Upper lobe of right lung (tissue), 1 donor: ENCODE measurements around the gene KCTD20. TPM values are rescaled to one million over a fixed set of nuclear protein-coding genes. Genes with fewer than 3 reads are reported as not detected.

Experiments used
- ATAC-seq: fragments of 200-7000 bp; cut with Tn5 transposase; one replicate; pipeline ENCODE4 v1.9.1; 2020; ENCODE audit warnings: mild to moderate bottlenecking, moderate library complexity
- DNase-seq: peaks from one replicate; pipeline ENCODE4 v3.0.0-alpha.2; 2020
- H3K27ac ChIP-seq: fragments of 200-600 bp; one replicate; pipeline ENCODE4 v1.8.0; 2022
- H3K27me3 ChIP-seq: fragments of 200-600 bp; one replicate; pipeline ENCODE4 v1.8.0; 2022; ENCODE audit warnings: mild to moderate bottlenecking
- H3K36me3 ChIP-seq: fragments of 200-600 bp; one replicate; pipeline ENCODE4 v1.8.0; 2022
- H3K4me1 ChIP-seq: fragments of 200-600 bp; one replicate; pipeline ENCODE4 v1.8.0; 2022
- H3K4me3 ChIP-seq: fragments of 200-600 bp; one replicate; pipeline ENCODE4 v1.8.0; 2022; ENCODE audit warnings: mild to moderate bottlenecking
- H3K9me3 ChIP-seq: fragments of 200-600 bp; one replicate; pipeline ENCODE4 v1.8.0; 2022
- CTCF ChIP-seq: fragments of 200-600 bp; IDR thresholded peaks from one replicate; pipeline ENCODE4 v1.8.0; 2022; ENCODE audit warnings: antibody characterized with exemption
- intact Hi-C: fragments of 100-400 bp; cut with DNase I; formaldehyde crosslinking; loops from one replicate; pipeline ENCODE4 v1.11.0; 2022
- total RNA-seq: library from RNA; stranded (reverse); fragmentation: NEBNext Ultra II Directional; extraction: Animal tissue kit (Norgen Biotek cat#: 25700); gene quantifications from one replicate; pipeline ENCODE4 v1.2.1, GENCODE V29; 2021
- donor health status: DM: no; HTN: yes; CAD: no; lungs with severe emphysema.

Gene KCTD20
- total RNA-seq, 1 donor from 2014 or later = 37.6 TPM

GRCh38 chr6:36463676-36464075, 20.9 kb downstream of the KCTD20 start:
- Histone ChIP-seq H3K4me1 (peaks cover 8% of the 10 kb centered on the region), H3K9me3 (no peaks in the 10 kb centered on the region), H3K27ac (no peak overlapping the region), H3K4me3 (no peak overlapping the region), H3K27me3 (no peaks in the 10 kb centered on the region), H3K36me3 (no peaks in the 10 kb centered on the region)
- no peak for TF ChIP-seq CTCF
- DNase-seq (no peak), ATAC-seq (no peak)
- intact Hi-C loops = no loop called here

GRCh38 chr6:36464233-36464632, 21.4 kb downstream of the KCTD20 start:
- Histone ChIP-seq H3K36me3 (no peaks in the 10 kb centered on the region), H3K4me1 (peaks cover 8% of the 10 kb centered on the region), H3K27ac (no peak overlapping the region), H3K27me3 (no peaks in the 10 kb centered on the region), H3K4me3 (no peak overlapping the region), H3K9me3 (no peaks in the 10 kb centered on the region)
- intact Hi-C loops = no loop called here
- no peak for TF ChIP-seq CTCF
- DNase-seq = no peak
- no peak for ATAC-seq

- no peak for TF ChIP-seq CTCF
- H3K4me1 ChIP-seq = no peaks in the 10 kb centered on the region
- peaks cover 25% of the 10 kb centered on the region for H3K36me3 ChIP-seq
- ATAC-seq = no peak
- H3K4me3 ChIP-seq = no peak overlapping the region
- H3K27ac ChIP-seq = no peak overlapping the region
- H3K9me3 ChIP-seq = no peaks in the 10 kb centered on the region
- H3K27me3 ChIP-seq = no peaks in the 10 kb centered on the region
- intact Hi-C loops = no loop called here
- DNase-seq = no peak
These were observed 24.8 kb downstream of the KCTD20 start for GRCh38 chr6:36467625-36468024.

- Histone ChIP-seq H3K27me3 (no peaks in the 10 kb centered on the region), H3K4me3 (no peak overlapping the region), H3K36me3 (peaks cover 39% of the 10 kb centered on the region), H3K27ac (no peak overlapping the region), H3K4me1 (no peaks in the 10 kb centered on the region), H3K9me3 (no peaks in the 10 kb centered on the region)
- intact Hi-C loops = no loop called here
- ATAC-seq = no peak
- no peak for TF ChIP-seq CTCF
- no peak for DNase-seq
These were observed 26.4 kb downstream of the KCTD20 start for GRCh38 chr6:36469148-36469661.

- Histone ChIP-seq H3K27ac (no peak overlapping the region), H3K4me1 (no peaks in the 10 kb centered on the region), H3K9me3 (no peaks in the 10 kb centered on the region), H3K36me3 (peaks cover 46% of the 10 kb centered on the region), H3K4me3 (no peak overlapping the region), H3K27me3 (no peaks in the 10 kb centered on the region)
- DNase-seq (no peak), ATAC-seq (no peak)
- no peak for TF ChIP-seq CTCF
- intact Hi-C loops = no loop called here
These were observed 27.1 kb downstream of the KCTD20 start for GRCh38 chr6:36469946-36470345.

GRCh38 chr6:36478051-36478526, 35.3 kb downstream of the KCTD20 start:
- Histone ChIP-seq H3K27me3 (no peaks in the 10 kb centered on the region), H3K4me3 (no peak overlapping the region), H3K36me3 (peaks cover 62% of the 10 kb centered on the region), H3K4me1 (no peaks in the 10 kb centered on the region), H3K27ac (no peak overlapping the region), H3K9me3 (no peaks in the 10 kb centered on the region)
- intact Hi-C loops = no loop called here
- DNase-seq = no peak
- ATAC-seq = no peak
- TF ChIP-seq CTCF = no peak
